ENCODE data around the gene NFILZ.

NFILZ gene

GRCh38 chr19:8629996-8630683 is at the start of gene NFILZ:
Gene NFILZ (plus strand): TSS chr19:8630633. CDS start chr19:8676766, 46,133 bp downstream.
- 0 out of 2 replicates have a peak, but pooled peaks cover 3% of the 10 kb centered on the region for H3K4me1 ChIP-seq (ENCODE audit: insufficient read depth, low read length)
- H3K9ac ChIP-seq (ENCODE audit: low read depth, low read length) = no peak within 1 kb of the TSS
- no peaks in the 10 kb centered on the region for H3K9me3 ChIP-seq (ENCODE audit: control insufficient read depth, insufficient read depth, low read length)
- H3K36me3 ChIP-seq (ENCODE audit: insufficient read depth, low read length) = no peaks in the 10 kb centered on the region

GRCh38 chr19:8580710-8581281 is 49.6 kb upstream of the NFILZ start:
- Histone ChIP-seq H3K36me3 (ENCODE audit: insufficient read depth, low read length) (no peaks in the 10 kb centered on the region), H3K4me1 (ENCODE audit: insufficient read depth, low read length) (peaks cover 20% of the 10 kb centered on the region), H3K9ac (ENCODE audit: low read depth, low read length) (peak overlapping the region; percentile 31; the same call in 1 of the 2 replicates), H3K9me3 (ENCODE audit: control insufficient read depth, insufficient read depth, low read length) (no peaks in the 10 kb centered on the region)

- H3K9me3 ChIP-seq (ENCODE audit: control insufficient read depth, insufficient read depth, low read length) = no peaks in the 10 kb centered on the region
- no peaks in the 10 kb centered on the region for H3K36me3 ChIP-seq (ENCODE audit: insufficient read depth, low read length)
- no peak overlapping the region for H3K9ac ChIP-seq (ENCODE audit: low read depth, low read length)
- H3K4me1 ChIP-seq (ENCODE audit: insufficient read depth, low read length) = peaks cover 4% of the 10 kb centered on the region
Measured at GRCh38 chr19:8584965-8585893, 45.2 kb upstream of the NFILZ start.

GRCh38 chr19:8585894-8586750 is 44.3 kb upstream of the NFILZ start:
- Histone ChIP-seq H3K36me3 (ENCODE audit: insufficient read depth, low read length) (no peaks in the 10 kb centered on the region), H3K9ac (ENCODE audit: low read depth, low read length) (no peak overlapping the region), H3K4me1 (ENCODE audit: insufficient read depth, low read length) (peaks cover 2% of the 10 kb centered on the region), H3K9me3 (ENCODE audit: control insufficient read depth, insufficient read depth, low read length) (no peaks in the 10 kb centered on the region)

GRCh38 chr19:8589177-8589714 is 41.2 kb upstream of the NFILZ start:
- H3K4me1 ChIP-seq (ENCODE audit: insufficient read depth, low read length) = no peaks in the 10 kb centered on the region; the same call in 1 of the 2 replicates
- H3K9me3 ChIP-seq (ENCODE audit: control insufficient read depth, insufficient read depth, low read length) = peaks cover 5% of the 10 kb centered on the region
- H3K9ac ChIP-seq (ENCODE audit: low read depth, low read length) = no peak overlapping the region
- H3K36me3 ChIP-seq (ENCODE audit: insufficient read depth, low read length) = no peaks in the 10 kb centered on the region

- Histone ChIP-seq H3K9me3 (ENCODE audit: control insufficient read depth, insufficient read depth, low read length) (peaks cover 5% of the 10 kb centered on the region), H3K4me1 (ENCODE audit: insufficient read depth, low read length) (no peaks in the 10 kb centered on the region), H3K36me3 (ENCODE audit: insufficient read depth, low read length) (peaks cover 3% of the 10 kb centered on the region; the same call in 1 of the 2 replicates), H3K9ac (ENCODE audit: low read depth, low read length) (peak overlapping the region; percentile 41; the same call in 1 of the 2 replicates)
Measured at GRCh38 chr19:8592231-8593009, 38.0 kb upstream of the NFILZ start.

GRCh38 chr19:8593931-8594330 is 36.5 kb upstream of the NFILZ start:
- Histone ChIP-seq H3K9me3 (ENCODE audit: control insufficient read depth, insufficient read depth, low read length) (peaks cover 5% of the 10 kb centered on the region), H3K36me3 (ENCODE audit: insufficient read depth, low read length) (peaks cover 3% of the 10 kb centered on the region; the same call in 1 of the 2 replicates), H3K9ac (ENCODE audit: low read depth, low read length) (no peak overlapping the region), H3K4me1 (ENCODE audit: insufficient read depth, low read length) (no peaks in the 10 kb centered on the region)

DNA sequence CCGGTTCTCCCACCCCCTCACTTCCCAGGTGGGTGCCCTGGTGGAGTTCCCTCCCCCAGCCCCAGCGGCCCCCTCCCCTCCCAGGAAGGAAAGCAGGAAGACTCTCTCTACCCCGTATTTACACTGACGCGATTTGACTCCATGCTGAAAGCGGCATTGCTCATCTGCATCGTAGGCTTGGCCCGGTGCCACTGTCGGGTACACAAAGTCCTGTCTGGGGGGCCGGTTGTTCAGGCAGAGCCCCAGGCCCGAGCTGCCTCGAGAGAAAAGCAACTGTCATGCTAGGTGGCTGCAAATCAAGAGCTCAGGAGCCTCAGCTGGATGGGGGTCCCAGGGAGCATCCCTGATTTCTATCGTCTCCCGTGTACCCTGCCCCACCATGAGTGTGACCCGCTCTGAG is 34.8 kb upstream of the NFILZ start:
- Histone ChIP-seq H3K4me1 (ENCODE audit: insufficient read depth, low read length) (no peaks in the 10 kb centered on the region), H3K9me3 (ENCODE audit: control insufficient read depth, insufficient read depth, low read length) (peaks cover 5% of the 10 kb centered on the region), H3K36me3 (ENCODE audit: insufficient read depth, low read length) (peaks cover 3% of the 10 kb centered on the region; the same call in 1 of the 2 replicates), H3K9ac (ENCODE audit: low read depth, low read length) (no peak overlapping the region)

DNA sequence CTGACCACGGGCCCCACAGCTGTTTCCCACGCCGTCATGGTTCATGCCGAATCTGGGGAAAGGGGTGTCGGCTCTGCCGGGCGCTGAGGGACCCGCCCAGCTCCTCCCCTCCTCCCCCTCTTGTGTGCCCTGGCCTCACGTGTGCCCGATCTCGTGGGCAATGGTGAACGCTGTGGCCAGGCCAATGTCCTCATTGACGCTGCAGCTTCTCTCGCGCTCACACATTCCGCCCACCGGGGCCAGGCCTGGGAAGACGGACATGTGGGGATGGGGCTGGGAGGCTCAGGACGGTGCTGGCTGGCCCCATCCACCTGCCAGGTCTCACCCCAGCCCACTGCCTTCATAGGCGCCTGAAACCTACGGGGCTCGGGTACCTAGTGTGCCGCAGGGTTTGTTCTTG is 34.3 kb upstream of the NFILZ start:
- Histone ChIP-seq H3K36me3 (ENCODE audit: insufficient read depth, low read length) (peaks cover 3% of the 10 kb centered on the region; the same call in 1 of the 2 replicates), H3K9me3 (ENCODE audit: control insufficient read depth, insufficient read depth, low read length) (peaks cover 5% of the 10 kb centered on the region), H3K9ac (ENCODE audit: low read depth, low read length) (no peak overlapping the region), H3K4me1 (ENCODE audit: insufficient read depth, low read length) (no peaks in the 10 kb centered on the region)

- no peaks in the 10 kb centered on the region for H3K4me1 ChIP-seq (ENCODE audit: insufficient read depth, low read length)
Measured at GRCh38 chr19:8600064-8600463, 30.4 kb upstream of the NFILZ start.

GRCh38 chr19:8600816-8601215 is 29.6 kb upstream of the NFILZ start:
- no peak overlapping the region for H3K9ac ChIP-seq (ENCODE audit: low read depth, low read length)

More at GRCh38 chr19:8600064-8600463, 30.4 kb upstream of the NFILZ start:
- Histone ChIP-seq H3K9me3 (ENCODE audit: control insufficient read depth, insufficient read depth, low read length) (peaks cover 4% of the 10 kb centered on the region; the same call in 1 of the 2 replicates), H3K9ac (ENCODE audit: low read depth, low read length) (no peak overlapping the region), H3K36me3 (ENCODE audit: insufficient read depth, low read length) (peaks cover 3% of the 10 kb centered on the region; the same call in 1 of the 2 replicates)

DNA sequence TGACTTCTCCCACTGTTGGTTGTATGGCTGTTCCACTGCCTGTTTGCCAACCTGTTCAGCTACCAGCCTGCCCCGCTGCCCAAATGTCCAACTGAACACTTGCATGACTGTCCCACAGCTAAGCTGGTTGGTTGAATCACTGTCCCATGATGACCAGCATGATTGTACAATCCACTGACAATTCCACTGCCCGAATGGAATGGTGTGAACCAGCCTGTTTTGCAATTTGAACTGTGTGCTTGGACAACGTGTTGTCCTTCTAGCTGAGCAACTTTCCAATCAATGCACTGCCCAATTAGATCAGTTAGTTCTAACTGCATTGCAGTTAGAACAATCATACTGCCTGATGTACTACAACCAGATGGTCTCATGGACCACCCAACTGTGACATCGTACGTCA is 28.6 kb upstream of the NFILZ start:
- Histone ChIP-seq H3K36me3 (ENCODE audit: insufficient read depth, low read length) (peaks cover 3% of the 10 kb centered on the region; the same call in 1 of the 2 replicates), H3K9me3 (ENCODE audit: control insufficient read depth, insufficient read depth, low read length) (peaks cover 4% of the 10 kb centered on the region; the same call in 1 of the 2 replicates), H3K4me1 (ENCODE audit: insufficient read depth, low read length) (no peaks in the 10 kb centered on the region), H3K9ac (ENCODE audit: low read depth, low read length) (no peak overlapping the region)

More at GRCh38 chr19:8600816-8601215, 29.6 kb upstream of the NFILZ start:
- Histone ChIP-seq H3K36me3 (ENCODE audit: insufficient read depth, low read length) (peaks cover 3% of the 10 kb centered on the region; the same call in 1 of the 2 replicates), H3K9me3 (ENCODE audit: control insufficient read depth, insufficient read depth, low read length) (peaks cover 4% of the 10 kb centered on the region; the same call in 1 of the 2 replicates), H3K4me1 (ENCODE audit: insufficient read depth, low read length) (no peaks in the 10 kb centered on the region)
